Epithelial cell of proximal tubule (primary cell): ENCODE measurements around the gene TESK2. TPM values are rescaled to one million over a fixed set of nuclear protein-coding genes. Genes with fewer than 3 reads are reported as not detected.
"Not testable (repeated sequence)": the region's sequence is repeated elsewhere in the genome, so short reads cannot be mapped to it uniquely, and the experiment has no call there.

Source experiments
- DNase-seq: peaks from one replicate; pipeline ENCODE4 v3.0.0-alpha.2; 2011; ENCODE audit warnings: low read depth
- H3K4me3 ChIP-seq: 2 replicates; pipeline ENCODE4 v1.5.1; 2011; ENCODE audit warnings: low read depth, mild to moderate bottlenecking, low read length
- CTCF ChIP-seq: conservative IDR thresholded peaks from 2 replicates; pipeline ENCODE4 v1.5.1; 2012; ENCODE audit warnings: low read depth, mild to moderate bottlenecking, low read length
- total RNA-seq: library from RNA; depleted of rRNA; stranded (reverse); fragments of >200 nt; gene quantifications from 2 replicates; pipeline ENCODE4 v1.2.3, GENCODE V29; 2015

Gene TESK2
- total RNA-seq, 1 donor from 2014 or later = 2.9 TPM

- no peak for TF ChIP-seq CTCF
- DNase-seq = no peak
- H3K4me3 ChIP-seq = peak overlapping the region; percentile 26
Measured at GRCh38 chr1:45491487-45492260, 711 bp upstream of the TESK2 start.

- no peak for DNase-seq
- H3K4me3 ChIP-seq = peak overlapping the region; percentile 84
- no peak for TF ChIP-seq CTCF
Measured at GRCh38 chr1:45490121-45490625, 790 bp downstream of the TESK2 start.

- DNase-seq = not testable (repeated sequence)
- H3K4me3 ChIP-seq = peak overlapping the region; percentile 84
Measured at GRCh38 chr1:45489379-45489778, 1.6 kb downstream of the TESK2 start.

- H3K4me3 ChIP-seq = no peak overlapping the region
- TF ChIP-seq CTCF = no peak
- no peak for DNase-seq
Measured at GRCh38 chr1:45488666-45489377, 2.1 kb downstream of the TESK2 start.

- DNase-seq = no peak
- no peak for TF ChIP-seq CTCF
- H3K4me3 ChIP-seq = no peak overlapping the region
Measured at GRCh38 chr1:45485949-45486348, 5.0 kb downstream of the TESK2 start.

- no peak overlapping the region for H3K4me3 ChIP-seq
- no peak for TF ChIP-seq CTCF
- no peak for DNase-seq
Measured at GRCh38 chr1:45479039-45479748, 11.8 kb downstream of the TESK2 start.
